KOPT-K1 (cell line): ENCODE measurements around the gene LILRB5.
"Not testable (repeated sequence)": the region's sequence is repeated elsewhere in the genome, so short reads cannot be mapped to it uniquely, and the experiment has no call there.

Experiments
- H3K27ac ChIP-seq: fragments of 200-600 bp; sonication (generic); 2 replicates; pipeline ENCODE4 v1.5.1; 2016; ENCODE audit warnings: antibody characterized with exemption, mild to moderate bottlenecking, low read depth, low read length; ENCODE audit not compliant: poor library complexity, severe bottlenecking
- H3K36me3 ChIP-seq: fragments of 200-600 bp; sonication (generic); 2 replicates; pipeline ENCODE4 v1.5.1; 2017; ENCODE audit warnings: antibody characterized with exemption, mild to moderate bottlenecking, low read length, moderate library complexity; ENCODE audit not compliant: insufficient read depth
- H3K9me3 ChIP-seq: fragments of 200-600 bp; sonication (generic); 2 replicates; pipeline ENCODE4 v1.5.1; 2017; ENCODE audit warnings: antibody characterized with exemption, low read length, mild to moderate bottlenecking; ENCODE audit not compliant: insufficient read depth, poor library complexity, severe bottlenecking

The LILRB5 gene

GRCh38 chr19:54257116-54257480, at the start of gene LILRB5:
Gene LILRB5 (minus strand): TSS chr19:54257273. CDS start chr19:54257193, 80 bp downstream.
- Histone ChIP-seq H3K27ac (no peak within 1 kb of the TSS), H3K9me3 (no peaks in the 10 kb centered on the region), H3K36me3 (no peaks in the 10 kb centered on the region)

- Histone ChIP-seq H3K9me3 (no peaks in the 10 kb centered on the region), H3K27ac (no peak overlapping the region), H3K36me3 (no peaks in the 10 kb centered on the region)
Measured at GRCh38 chr19:54305141-54305540, 48.1 kb upstream of the LILRB5 start.

- no peaks in the 10 kb centered on the region for H3K9me3 ChIP-seq
- no peaks in the 10 kb centered on the region for H3K36me3 ChIP-seq
- H3K27ac ChIP-seq: no peak overlapping the region
Measured at GRCh38 chr19:54302257-54302656, 45.2 kb upstream of the LILRB5 start.

- Histone ChIP-seq H3K36me3 (no peaks in the 10 kb centered on the region), H3K9me3 (peaks cover under 1% of the 10 kb centered on the region), H3K27ac (no peak overlapping the region)
Measured at GRCh38 chr19:54299515-54299914, 42.4 kb upstream of the LILRB5 start.

- no peaks in the 10 kb centered on the region for H3K36me3 ChIP-seq
- H3K9me3 ChIP-seq: peaks cover 4% of the 10 kb centered on the region
- no peak overlapping the region for H3K27ac ChIP-seq
Measured at GRCh38 chr19:54299126-54299498, 42.0 kb upstream of the LILRB5 start.

GRCh38 chr19:54298357-54299125, 41.5 kb upstream of the LILRB5 start:
- Histone ChIP-seq H3K9me3 (peaks cover 10% of the 10 kb centered on the region), H3K36me3 (no peaks in the 10 kb centered on the region), H3K27ac (no peak overlapping the region)

- H3K9me3 ChIP-seq: peaks cover 17% of the 10 kb centered on the region
- H3K36me3 ChIP-seq: no peaks in the 10 kb centered on the region
- H3K27ac ChIP-seq: no peak overlapping the region
Measured at GRCh38 chr19:54297759-54298305, 40.8 kb upstream of the LILRB5 start.

GRCh38 chr19:54294539-54294938, 37.5 kb upstream of the LILRB5 start:
- no peaks in the 10 kb centered on the region for H3K36me3 ChIP-seq
- H3K27ac ChIP-seq: no peak overlapping the region
- H3K9me3 ChIP-seq: peaks cover 18% of the 10 kb centered on the region

GRCh38 chr19:54289160-54289559, 32.1 kb upstream of the LILRB5 start:
- not testable (repeated sequence) for H3K36me3 ChIP-seq, H3K27ac ChIP-seq
- H3K9me3 ChIP-seq: peaks cover 14% of the 10 kb centered on the region

- Histone ChIP-seq H3K9me3 (no peaks in the 10 kb centered on the region), H3K27ac (no peak overlapping the region), H3K36me3 (no peaks in the 10 kb centered on the region)
Measured at GRCh38 chr19:54287456-54287855, 30.4 kb upstream of the LILRB5 start.

- not testable (repeated sequence) for H3K36me3 ChIP-seq, H3K9me3 ChIP-seq, H3K27ac ChIP-seq
Measured at GRCh38 chr19:54286283-54286682, 29.2 kb upstream of the LILRB5 start.

- not testable (repeated sequence) for H3K9me3 ChIP-seq, H3K36me3 ChIP-seq
- peak overlapping the region; percentile 35 for H3K27ac ChIP-seq
Measured at GRCh38 chr19:54285427-54286056, 28.5 kb upstream of the LILRB5 start.

- no peaks in the 10 kb centered on the region for H3K9me3 ChIP-seq
- H3K27ac ChIP-seq: no peak overlapping the region
- no peaks in the 10 kb centered on the region for H3K36me3 ChIP-seq
Measured at GRCh38 chr19:54282686-54283470, 25.8 kb upstream of the LILRB5 start.

- not testable (repeated sequence) for H3K9me3 ChIP-seq, H3K27ac ChIP-seq, H3K36me3 ChIP-seq
Measured at GRCh38 chr19:54281729-54282075, 24.6 kb upstream of the LILRB5 start.

GRCh38 chr19:54281007-54281728, 24.1 kb upstream of the LILRB5 start, which contains the start of gene LILRB2:
Gene LILRB2 (minus strand): TSS chr19:54281110. CDS start chr19:54280496, 614 bp downstream.
- Histone ChIP-seq H3K9me3 (no peaks in the 10 kb centered on the region), H3K27ac (no peak within 1 kb of the TSS), H3K36me3 (no peaks in the 10 kb centered on the region)
